HG02610 (cell line): ENCODE results near the gene HOXB2.
"Not testable (repeated sequence)": the region's sequence is repeated elsewhere in the genome, so short reads cannot be mapped to it uniquely, and the experiment has no call there.

ENCODE experiments used
- ATAC-seq: cut with Tn5 transposase; IDR thresholded peaks from one replicate; pipeline ENCODE4 v1.9.1; 2021; ENCODE audit warnings: mild to moderate bottlenecking, moderate library complexity; ENCODE audit not compliant: unreplicated experiment

HOXB2 gene

DNA sequence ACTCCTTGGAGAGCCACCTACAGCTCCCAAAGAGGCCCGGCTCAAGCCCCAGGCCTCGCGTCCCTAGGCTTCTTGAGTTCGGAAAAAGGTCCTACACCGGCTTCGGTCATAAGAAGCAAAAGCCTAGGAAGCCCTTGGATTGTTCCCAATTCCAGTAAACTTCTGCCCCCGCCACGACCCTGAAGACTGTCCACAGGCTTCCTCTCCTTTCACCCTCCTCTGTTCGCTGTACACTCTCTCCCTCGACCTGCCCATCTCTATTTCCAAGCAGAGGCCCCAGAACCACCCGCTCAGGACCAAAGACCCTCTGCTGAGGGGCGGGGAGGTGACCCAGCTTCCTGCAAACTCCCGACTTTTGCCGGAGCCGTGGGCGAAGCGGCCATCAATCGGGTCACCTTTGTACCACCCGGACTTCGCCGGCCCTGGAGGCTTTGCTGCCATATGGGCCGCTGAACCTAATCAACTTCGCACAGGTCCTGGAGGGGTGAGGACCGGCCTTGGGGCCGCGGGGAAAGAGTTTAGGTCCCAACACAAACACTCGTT, 2.7 kb downstream of the HOXB2 start:
- no peak for ATAC-seq

DNA sequence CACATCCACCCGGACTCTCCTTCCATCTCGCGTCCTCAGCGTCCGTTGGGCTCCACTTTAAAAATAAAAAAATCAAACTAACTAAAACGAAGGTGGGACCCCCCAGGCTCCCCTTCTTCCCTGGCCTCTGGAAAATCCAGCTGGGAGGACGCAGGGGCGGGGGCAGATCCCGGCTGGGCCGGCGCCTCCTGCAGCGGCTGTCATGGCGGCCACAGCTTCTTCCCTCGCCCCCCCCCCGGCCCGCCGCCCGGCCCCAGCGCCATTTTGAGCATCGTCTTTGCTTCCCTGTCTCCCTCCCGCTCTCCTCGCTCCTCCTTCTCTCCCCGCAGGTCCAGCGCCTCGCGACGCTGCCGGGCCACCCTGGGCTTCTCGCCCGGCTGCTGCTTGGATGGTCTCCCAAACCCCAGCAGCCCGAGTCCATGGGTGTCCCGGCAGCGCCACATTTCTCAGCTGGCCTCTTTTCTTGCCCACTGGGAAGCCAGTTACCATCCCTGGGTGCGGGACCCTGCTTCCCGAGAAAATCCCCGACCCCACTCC, 3.3 kb downstream of the HOXB2 start:
- no peak for ATAC-seq

DNA sequence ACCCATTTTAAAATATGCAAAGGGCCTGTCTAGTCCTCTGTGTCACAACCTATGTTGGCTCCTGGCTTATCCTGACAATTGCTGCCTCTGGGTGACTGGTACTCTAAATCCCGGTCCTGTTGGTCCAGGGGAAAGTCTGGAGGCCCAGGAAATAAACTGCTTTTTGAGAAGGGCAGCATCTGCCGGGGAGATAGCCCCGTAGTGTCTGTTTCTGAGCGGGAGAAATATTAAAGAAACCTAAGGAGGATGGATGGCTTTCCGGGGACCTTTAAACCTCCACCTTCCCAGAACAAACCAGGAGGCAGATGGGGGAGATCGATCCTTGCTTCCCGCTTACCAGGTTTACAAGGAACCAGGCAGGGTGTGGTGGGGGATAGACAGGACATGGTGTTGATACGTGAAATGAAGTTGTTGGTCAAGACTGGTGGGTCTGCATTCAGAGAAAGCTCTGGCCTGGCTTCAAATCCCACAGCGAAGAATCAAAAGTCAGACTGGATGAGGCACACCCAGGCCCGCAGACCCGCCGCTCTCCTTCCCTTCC, 3.8 kb downstream of the HOXB2 start:
- no peak for ATAC-seq

DNA sequence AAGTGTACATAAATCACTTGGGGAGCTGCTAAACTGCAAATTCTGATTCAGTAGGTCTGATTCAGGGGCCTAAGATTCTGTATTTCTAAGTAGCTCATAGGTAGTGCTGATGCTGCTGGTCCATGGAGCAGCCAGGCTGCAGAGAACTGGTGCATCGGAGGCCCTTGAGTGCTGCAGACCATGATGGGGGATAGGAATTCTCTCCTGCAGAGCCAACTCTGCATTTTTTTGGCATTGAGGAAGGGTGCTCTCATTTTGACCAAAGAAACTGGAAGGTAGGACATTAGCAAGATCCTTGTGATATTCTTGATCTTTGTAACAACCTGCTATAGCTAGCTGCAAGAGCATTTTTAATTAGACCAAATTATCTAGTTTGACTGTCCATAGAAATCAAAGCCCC, 4.7 kb downstream of the HOXB2 start:
- no peak for ATAC-seq

DNA sequence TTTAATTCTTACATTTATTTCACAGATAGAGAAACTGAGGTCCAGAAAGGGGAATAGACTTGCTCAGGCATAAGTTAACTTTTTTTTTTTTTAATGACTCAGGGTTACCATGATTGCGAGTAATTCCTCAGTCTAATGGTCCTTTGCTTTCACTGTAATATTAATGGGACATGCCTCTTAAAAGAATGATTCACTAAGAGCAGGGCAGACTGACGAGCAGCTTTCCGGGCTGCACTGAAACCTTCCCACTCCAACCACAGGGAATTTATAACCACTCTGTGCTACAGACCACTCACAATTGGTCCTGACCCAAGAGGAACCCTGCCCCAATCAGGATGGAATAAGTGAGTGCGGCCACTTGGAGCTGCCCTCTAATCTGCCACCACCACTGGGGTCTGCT, 5.7 kb downstream of the HOXB2 start:
- ATAC-seq, result no peak

DNA sequence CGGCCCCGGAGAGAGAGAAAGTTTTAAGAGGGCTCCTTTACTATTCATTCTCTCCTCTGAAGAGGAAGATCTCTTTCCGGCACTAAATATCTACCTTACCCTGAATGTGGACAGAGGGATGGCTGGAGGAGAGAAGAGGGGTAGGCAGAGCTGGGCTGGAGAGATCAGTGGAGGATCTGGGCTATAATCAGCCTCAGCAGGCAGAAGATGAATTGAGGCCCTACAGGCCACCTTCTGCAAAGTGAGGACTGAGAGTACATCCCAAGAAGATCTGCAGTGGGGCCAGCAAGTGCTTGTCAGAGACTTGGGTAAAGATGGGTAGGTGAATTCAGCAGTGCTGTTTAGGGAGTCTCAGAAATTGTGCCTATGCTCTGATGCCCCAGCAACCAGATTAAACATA, 7.6 kb downstream of the HOXB2 start:
- no peak for ATAC-seq

DNA sequence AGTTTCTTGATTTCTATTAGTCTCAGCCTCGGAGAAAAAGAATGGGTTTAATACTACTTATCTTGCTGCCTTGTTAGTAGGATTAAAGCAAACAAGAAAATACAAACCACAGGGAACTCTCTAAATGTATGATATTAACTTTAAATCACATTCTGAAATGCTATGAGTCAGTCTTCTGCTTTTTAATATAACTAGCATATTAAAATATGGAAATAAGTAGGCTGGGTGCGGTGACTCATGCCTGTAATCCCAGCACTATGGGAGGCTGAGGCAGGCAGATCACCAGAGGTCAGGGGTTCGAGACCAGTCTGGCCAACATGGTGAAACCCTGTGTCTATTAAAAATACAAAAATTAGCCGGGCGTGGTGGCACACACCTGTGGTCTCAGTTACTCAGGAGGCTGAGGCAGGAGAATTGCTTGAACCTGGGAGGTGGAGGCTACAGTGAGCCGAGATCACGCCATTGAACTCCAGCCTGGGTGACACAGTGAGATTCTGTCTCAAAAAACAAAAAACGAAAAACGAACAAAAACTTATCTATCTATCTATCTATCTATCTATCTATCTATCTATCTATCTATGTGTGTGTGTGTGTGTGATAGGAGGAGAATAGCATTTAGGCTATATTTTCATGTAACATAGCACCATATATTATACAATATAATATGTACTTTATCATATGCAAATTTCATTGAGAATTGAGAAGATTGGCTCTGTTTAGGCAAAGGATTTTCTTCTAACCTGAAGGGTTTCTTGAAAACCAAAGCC, 8.9 kb downstream of the HOXB2 start:
- not testable (repeated sequence) for ATAC-seq

DNA sequence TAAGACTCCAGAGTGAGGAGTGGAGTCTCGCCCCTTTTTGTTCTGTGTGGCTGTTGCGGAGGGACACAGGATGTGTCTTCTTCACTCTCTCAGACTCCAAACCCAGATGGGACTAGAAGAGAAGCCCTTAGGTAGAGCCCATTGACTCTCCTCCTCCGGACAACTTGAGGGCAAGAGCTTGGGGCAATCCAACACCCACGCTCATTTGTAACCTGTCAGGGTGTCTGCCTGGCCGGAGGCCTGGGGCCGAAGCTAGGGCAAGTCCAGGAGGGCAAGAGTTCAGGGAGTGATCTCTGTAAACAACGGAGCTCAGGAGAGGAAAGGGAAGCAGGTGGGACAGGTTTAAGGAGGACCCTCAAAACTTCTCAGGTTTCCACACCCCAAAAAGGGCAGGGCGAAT, 12.6 kb downstream of the HOXB2 start:
- no peak for ATAC-seq

DNA sequence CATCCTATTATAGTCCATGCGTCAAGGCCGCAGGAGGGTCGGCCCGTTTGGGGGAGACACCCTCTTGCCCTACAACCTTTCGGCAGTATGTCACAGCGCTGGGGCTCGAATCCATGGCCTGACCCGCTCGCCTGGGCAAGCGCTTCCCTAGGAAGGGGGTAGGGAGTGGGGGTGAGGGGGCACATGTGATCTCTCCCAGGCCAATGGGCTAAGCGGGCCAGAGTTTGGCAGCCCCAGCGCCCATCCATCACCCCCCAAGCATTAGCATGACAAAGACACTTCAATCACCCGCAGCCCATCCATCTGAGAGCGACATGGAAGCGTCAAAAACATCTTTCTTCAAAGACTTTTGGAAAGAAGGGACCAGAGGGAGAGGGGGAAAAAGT, 14.0 kb downstream of the HOXB2 start, which contains the start of gene HOXB1:
Gene HOXB1, minus strand, starts transcription at position 125 of the 386 bp plus-strand sequence. Its CDS starts 107 bp downstream, at position 18.
- ATAC-seq, result no peak

DNA sequence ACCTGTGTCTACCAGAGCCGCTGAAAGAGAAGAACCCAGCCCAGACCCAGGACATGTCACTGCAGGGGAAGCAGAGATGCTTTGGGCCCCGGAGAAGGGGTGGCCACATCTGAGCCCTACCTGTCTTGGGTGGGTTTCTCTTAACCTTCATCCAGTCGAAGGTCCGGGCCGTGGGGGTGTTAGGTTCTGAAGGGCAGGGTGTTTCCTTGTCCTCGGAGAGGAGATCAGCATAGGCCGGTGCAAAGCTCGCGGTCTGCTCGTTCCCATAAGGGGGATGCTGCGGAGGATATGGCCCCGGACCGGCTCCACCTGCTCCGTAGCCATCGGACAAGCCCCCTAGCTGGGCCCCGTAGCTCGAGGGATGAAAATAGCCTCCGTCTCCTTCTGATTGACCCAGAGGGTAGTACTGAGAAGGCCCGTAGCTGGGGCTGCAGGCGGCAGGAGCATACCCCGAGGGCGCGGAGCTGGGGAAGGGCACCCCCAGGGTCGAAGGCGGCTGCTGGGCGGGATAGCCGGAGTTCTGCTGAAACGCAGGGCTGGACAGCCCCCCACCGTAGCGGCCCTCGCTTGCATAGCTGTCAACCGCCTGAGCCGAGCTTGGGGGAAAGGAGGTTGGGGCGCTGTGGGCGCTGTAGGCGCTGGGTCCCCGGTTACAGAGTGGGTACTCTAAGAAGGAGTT, 14.6 kb downstream of the HOXB2 start:
- no peak for ATAC-seq

DNA sequence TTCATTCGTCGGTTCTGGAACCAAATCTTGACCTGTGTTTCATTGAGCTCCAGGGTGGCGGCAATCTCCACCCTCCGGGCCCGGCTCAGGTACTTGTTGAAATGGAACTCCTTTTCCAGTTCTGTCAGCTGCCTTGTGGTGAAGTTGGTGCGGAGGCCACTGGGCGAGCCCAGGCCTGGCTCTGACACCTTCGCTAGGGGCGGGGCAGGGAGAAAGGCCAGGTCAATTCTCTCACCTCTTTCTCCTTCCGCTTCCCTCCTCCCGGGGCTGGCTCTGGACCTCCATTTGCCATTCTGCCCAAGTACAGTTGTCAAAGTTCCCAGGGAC, 15.3 kb downstream of the HOXB2 start:
- no peak for ATAC-seq

DNA sequence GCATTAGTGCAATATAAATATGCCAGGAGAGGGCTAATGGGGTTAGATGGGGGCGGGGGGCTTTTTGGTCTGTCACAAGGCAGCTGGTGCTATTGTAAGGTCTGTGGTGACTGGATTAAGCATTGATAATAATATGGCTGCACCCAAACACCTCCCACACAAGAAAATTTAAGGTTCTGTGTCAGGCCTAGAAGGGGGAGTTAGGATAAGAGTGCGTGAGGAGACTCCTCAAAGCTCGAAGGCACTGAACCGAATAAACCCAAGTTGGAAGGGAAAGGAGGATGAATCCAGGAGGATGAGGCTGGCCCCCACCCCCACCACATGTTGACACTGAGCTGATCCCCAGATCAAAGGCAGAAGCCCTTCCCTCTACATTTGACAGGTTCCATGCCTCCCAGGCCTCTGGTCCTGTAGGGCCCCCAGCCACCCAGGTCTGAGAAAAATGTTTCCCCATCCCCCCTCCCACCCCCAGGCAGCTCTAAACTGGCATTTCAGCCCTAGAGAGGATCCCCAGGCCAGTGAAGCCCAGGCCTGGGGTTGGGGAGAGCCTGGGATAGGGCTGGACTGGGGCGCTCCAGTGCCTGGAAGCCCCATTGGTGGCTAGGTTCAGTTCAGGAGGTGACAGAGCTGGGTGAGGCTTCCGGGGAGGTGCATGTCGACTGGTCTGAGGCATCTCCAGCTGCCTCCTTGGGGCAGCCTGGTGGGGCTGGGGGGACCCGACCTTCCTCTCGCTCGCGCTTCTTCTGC, 15.8 kb downstream of the HOXB2 start:
- no peak for ATAC-seq

DNA sequence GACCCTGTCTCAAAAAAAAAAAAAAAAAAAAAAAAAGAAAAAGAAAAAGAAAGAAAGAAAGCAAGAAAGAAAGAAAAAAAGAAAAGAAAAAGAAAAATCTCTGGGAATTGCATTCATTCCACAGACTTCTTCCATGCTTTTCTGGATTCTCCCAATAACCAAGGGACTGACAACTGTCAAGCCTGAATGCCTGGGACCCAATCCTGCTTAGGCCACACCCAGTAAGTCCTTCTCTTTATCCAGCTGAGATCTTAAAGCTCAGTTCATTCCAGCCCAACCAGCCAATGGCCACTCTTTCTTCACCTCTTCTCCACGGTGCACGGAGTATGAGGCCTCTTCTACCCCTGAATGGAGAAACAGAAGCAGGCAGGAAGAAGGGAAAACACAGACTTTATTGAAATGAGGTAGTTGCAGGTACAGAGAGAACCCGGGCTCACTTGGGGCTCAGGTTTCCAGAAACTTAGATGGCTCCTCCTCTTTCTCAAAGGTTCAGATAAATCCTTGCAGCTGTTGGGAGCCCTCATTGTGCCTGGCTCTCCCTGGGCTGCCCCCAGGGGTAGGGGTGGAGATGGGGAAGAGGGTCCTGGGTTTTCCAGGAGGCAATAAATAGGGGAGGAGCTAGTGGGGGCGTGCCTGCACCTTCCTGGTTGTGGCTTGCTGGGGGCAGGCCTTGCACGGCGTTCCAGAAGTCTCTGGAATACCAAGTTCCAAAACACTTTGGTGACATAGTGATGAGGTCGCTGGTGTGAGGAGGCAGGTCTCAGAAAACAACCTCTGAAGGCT, 16.6 kb downstream of the HOXB2 start:
- no peak for ATAC-seq

DNA sequence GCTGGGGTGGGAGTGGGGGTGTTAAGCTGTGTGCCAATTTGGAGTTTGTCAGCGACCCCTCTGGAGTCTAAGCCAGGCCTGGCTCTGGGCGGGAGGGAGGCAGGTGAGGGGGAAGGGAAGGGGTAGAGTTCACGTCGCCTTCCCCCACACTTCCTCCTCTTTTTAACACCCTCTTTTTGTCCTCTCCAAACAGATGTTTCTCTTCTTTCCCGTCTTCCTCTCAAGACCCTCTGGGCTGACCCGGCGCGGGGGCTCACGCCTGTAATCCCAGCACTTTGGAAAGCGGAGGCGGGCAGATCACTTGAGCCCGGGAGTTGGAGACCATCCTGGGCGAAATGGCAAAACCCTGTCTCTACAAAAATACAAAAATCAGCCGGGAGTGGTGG, 17.4 kb downstream of the HOXB2 start:
- ATAC-seq, result no peak

DNA sequence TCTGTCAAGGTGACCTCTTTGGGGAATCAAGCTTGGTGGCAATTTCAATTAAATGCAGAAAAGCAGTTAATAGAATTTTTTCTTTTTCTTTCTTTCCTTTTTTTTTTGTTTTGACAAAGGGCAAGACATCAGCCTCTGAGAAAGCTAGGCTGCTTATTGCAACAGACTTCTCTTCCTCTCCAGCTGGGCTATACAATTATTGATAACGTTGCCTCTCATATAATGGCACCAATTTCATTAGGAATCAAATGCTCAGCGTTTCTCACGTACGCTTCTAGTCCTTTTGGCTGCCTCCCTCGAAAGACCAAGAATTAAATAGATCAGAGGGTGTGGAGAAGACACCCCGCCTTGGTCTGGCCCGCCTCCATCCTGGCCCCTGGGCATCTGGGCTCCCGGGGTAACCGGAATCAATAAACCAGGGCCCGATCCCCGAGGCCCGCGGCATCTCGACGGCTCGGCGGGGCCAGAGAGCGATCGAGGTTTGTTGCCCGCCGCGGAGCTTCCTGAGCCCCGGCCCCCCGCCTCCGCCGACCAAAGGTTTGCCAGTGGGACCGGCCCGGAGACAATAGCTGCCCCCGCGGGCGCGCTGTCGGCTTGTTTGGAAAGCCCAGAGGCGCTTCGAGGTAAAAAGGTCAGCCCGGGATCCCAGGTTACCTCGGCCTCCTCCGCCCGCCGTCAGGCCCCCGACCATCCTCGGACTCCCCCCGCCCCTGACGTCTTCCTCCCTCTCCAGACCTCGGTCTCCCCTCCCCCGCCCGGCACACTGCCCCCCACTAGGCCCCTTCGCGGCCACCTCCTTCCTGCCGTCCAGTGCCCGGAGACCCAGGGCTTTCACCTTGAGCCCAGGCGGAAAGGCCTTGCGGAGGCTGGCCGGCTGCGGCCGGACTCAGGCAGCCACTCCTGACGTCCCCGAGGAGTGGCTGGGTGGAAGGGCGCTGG, 18.0 kb downstream of the HOXB2 start:
- ATAC-seq, result no peak

DNA sequence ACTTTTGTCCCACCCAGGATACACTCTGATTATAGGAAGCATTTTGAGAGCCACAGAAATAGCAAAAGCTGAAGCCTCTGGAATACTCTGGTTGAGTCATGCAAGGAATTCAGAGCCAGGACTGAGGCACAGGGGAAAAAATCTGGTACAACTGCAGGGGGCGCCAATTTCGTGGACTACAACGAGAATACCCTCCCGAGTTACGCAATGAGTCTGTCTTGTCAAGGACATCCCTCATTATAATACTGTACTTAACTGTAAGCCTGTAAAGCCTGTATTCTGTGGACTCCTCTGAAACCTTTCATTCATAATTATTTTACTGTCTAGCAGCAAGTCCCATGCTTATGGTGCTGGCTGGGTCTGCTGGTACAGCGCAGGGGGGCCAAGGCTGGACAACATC, 21.9 kb downstream of the HOXB2 start:
- no peak for ATAC-seq

DNA sequence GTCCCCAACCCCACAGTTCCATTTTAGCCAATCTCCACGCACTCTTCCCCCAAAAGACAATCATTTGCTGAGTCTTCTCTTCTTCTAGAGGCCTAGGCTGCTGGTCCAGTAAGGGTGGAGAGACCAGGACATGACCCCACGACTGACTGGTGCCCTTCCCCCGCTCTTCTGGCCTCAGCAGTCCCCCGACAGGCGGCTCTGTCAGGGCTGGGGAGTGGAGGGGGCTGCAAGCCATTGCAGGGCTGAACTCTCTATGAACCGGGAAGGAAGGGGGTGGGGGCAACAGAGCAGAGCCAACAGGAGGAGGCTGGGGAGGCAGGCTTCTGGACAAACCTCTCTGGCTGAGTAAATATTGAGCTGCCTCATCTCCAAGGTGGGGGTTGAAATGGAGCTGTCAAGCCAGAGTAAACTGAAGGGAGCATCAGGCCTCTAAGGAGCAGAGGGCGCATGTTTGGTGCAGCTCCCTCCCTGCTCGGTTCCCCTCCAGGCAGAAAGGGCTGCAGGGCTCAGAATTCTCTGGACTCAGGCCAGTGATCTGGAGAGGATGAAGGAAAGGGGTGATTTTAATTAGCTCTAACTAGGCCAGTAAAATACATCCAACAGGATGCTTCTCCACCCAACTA, 22.8 kb downstream of the HOXB2 start:
- no peak for ATAC-seq

DNA sequence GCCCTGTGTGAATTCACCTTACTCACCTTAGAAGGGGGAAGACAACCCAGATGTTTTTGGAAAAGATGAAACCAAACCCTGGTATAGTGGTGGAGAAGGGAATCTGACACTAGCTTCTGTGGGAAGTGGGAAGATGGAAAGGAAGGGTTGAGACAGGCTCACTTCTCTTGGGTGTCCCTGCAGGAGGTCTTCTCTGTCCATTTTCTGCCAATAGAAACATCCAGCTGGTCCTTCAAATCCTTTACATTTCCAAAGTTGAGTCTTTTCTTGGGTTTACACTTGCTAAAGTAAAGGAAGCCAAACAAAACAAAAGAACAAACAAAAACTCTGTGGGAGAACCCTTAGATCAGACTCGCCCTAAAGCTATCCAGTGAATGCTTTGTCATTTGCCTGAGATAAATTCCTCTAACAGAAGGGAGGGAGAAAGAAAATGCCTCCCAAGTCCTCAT, 24.3 kb downstream of the HOXB2 start:
- no peak for ATAC-seq

DNA sequence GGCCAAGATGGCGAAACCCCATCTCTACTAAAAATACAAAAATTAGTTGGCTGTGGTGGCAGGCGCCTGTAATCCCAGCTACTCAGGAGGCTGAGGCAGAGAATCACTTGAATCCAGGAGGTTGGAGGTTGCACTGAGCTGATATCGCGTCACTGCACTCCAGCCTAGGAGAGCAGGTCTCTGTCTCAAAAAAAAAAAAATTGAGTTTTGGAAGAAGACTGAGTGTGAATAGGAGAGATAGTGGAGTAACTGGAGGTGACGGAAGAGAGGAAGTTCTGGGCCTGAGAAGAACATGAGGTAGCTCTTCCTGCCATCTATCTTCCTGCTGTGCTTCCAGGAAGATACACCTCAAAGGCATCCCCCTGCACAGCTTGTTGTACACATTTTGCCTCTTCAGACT, 25.5 kb downstream of the HOXB2 start:
- no peak for ATAC-seq
